GM18870 (cell line): Measurements from ENCODE around the gene CENPB.

ENCODE experiments used
- ATAC-seq: cut with Tn5 transposase; IDR thresholded peaks from one replicate; pipeline ENCODE4 v1.9.1; 2021; ENCODE audit warnings: moderate library complexity; ENCODE audit not compliant: unreplicated experiment

The CENPB gene

DNA sequence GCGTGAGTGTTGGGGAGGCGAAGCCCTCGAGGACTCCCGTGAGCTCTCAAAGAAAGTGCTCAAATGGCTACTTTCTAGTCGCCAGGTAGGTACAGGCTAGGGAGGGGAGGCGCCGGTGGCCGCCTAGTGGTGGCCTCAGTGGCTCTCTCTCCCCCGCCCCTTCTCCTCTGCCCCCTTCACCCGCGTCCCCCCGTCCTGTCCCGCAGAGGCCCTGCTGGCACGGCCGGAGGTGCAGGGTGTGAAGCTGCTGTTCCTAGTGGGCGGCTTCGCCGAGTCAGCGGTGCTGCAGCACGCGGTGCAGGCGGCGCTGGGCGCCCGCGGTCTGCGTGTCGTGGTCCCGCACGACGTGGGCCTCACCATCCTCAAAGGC lies 35.2 kb downstream of the CENPB start:
- ATAC-seq = no peak

DNA sequence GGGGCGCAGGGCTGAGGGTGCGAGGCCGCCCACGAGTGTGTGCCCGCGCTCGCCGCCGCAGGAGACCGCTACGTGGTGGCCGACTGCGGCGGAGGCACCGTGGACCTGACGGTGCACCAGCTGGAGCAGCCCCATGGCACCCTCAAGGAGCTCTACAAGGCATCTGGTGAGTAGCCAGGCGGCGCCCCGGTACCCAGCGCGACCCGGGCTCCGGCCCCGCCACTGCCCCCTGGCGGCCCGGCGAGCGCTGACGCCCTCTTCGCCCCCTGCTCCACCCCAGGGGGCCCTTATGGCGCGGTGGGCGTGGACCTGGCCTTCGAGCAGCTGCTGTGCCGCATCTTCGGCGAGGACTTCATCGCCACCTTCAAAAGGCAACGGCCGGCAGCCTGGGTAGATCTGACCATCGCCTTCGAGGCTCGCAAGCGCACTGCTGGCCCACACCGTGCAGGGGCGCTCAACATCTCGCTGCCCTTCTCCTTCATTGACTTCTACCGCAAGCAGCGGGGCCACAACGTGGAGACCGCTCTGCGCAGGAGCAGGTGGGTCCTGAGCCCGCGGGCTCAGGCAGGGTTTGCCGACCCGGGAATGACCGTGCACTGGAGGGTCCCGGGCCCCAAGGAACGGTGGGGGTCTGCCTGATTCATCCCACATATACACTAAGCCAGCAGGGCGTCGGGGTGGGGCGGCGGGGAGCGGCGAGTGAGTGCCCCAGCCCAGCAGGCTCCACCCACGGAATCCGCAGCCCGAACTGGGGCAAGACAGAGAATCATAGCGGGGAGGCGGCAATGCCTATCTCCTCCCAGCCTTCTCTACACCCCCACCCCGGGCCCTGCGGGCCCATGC lies 36.6 kb downstream of the CENPB start:
- no peak for ATAC-seq

GRCh38 chr20:3749087-3749688 lies 37.4 kb downstream of the CENPB start:
- ATAC-seq = no peak

GRCh38 chr20:3748073-3748472 lies 38.5 kb downstream of the CENPB start:
- ATAC-seq = no peak

GRCh38 chr20:3747471-3747870 lies 39.1 kb downstream of the CENPB start:
- ATAC-seq = no peak

DNA sequence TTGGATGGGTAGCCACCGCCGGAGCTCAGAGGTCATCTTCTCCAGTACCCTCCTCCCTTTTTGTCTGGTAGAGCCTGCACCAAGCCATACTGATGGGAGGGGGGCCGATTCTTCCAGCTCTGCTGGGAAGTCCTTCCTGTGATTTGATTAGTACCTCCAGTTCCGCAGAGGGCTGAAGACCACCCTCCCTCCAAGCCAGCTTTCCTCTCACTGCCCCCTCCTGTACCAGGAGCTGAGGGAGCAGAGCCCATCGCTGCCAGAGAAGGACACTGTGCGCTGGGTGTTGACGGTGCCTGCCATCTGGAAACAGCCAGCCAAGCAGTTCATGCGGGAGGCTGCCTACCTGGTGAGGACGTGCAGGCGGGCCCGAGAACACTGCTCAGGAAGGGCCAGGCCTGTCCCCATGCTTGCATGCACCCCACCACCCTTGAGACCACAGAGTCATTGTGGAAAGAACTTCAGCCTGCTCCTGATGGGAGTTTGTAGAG lies 40.8 kb downstream of the CENPB start:
- ATAC-seq = no peak

- no peak for ATAC-seq
These were observed 41.5 kb downstream of the CENPB start for GRCh38 chr20:3744806-3745685.

GRCh38 chr20:3744037-3744436 lies 42.5 kb downstream of the CENPB start:
- ATAC-seq = no peak

DNA sequence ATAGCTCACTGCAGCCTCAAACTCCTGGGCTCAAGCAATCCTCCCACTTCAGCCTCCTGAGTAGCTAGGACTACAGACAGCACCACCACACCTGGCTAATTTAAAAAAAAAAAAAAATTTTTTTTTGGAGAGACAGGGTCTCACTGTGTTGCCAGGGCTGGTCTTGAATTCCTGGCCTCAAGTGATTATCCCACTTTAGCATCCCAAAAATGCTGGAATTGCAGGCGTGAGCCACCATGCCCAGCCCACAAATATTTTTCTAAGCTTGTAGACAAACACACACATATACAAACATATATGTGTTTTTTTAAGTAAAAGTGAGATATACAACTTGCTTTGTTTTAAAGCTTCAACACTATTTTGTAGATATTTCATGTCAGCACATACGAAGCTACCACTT lies 43.3 kb downstream of the CENPB start:
- ATAC-seq = no peak

DNA sequence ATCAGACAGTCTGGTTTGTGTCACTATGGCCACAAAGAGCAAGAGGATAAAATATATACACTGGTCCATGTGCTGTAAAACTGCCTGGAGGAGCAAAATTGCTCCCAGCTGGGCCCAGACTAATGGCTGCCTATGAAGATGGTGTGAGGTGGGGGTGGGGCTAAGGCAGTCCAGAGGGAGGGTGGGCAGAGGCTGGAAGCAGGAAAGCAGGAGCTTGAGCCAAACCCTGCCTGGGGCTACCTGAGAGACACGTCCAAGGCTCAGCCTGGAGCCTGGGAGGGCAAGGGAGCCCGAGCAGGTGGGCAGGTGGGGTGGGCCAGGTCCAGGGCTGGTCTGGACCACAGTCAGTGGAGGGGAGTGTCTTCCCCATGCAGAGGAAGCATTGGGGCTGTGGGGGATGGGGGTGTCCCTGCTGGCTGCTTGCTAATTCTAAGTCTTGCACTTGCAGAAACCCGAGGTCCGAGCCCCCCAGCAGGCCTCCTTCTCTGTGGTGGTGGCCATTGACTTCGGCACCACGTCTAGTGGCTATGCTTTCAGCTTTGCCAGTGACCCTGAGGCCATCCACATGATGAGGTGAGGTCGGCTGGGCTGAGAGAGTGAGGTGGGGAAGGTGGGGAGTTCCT lies 44.6 kb downstream of the CENPB start:
- ATAC-seq = no peak

DNA sequence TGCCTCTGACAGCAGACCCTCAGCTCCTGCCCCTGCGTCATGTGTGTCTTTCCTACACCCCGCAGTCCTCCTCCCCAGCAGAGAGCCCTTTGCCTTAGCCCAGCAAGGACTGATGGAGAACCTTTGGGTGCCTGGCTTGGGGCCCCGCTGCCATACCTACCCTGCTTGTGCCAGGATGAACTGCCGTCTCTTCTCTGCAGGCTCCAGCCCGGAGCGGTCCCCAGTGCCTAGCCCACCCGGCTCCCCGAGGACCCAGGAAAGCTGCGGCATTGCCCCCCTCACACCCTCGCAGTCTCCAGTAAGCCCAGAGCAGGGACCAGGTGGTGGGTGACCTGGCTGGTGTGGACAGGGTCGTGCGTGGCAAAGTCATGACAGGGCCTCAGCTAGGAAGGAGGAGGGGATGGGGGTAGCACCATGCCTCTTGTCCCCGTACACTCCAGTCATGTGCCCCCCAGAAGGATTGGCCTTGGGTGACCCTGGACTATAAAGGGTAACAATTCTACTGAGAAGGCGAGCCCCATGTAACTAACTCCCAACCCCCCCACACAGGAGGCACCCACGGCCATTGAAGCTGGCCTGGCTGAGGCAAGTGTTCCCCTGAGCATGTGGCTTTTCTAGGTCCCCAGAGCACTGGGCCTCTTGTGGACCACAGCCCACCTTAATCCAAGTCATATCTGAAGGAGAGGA lies 45.8 kb downstream of the CENPB start:
- no peak for ATAC-seq

GRCh38 chr20:3739926-3740451 lies 46.6 kb downstream of the CENPB start:
- ATAC-seq = no peak

DNA sequence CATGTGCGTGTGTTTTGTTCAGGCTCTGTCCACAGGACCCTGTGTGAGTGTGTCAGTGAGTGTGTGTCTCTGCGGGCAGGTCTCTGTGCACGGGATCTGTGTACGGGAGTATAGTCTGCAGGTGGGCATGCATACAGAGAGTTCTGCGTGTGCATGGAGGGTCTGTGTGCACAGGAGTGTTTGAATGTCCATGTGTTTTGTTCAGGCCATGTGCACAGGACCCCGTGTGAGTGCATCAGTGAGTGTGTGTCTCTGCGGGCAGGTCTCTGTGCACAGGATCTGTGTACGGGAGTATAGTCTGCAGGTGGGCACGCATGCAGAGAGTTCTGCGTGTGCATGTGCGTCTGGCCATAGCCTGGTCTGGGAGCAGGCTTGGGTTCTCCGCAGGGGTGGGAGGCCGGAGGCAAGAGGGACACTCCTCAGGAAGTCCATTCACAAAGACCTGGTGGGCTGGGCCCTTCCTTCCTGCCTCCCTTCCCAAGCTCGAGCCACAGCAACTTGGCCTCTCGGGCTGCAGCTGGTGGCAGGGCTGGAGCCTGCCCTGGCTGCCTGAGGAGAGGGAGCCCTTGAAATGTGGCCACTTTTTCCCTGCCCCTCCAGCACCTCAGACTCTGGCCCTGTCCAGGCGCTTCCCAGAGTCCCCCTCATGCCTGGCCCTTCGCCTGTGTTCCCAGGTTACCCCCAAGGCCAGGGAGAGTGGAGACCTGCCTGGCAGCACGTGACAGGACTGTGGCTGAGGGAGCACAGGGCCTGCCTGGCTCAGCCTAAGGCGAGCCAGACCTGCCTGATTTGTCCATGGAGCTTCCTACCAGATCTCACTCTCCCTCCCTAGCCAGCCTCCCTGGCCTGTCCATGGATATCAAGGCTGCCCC lies 47.2 kb downstream of the CENPB start:
- ATAC-seq = no peak

DNA sequence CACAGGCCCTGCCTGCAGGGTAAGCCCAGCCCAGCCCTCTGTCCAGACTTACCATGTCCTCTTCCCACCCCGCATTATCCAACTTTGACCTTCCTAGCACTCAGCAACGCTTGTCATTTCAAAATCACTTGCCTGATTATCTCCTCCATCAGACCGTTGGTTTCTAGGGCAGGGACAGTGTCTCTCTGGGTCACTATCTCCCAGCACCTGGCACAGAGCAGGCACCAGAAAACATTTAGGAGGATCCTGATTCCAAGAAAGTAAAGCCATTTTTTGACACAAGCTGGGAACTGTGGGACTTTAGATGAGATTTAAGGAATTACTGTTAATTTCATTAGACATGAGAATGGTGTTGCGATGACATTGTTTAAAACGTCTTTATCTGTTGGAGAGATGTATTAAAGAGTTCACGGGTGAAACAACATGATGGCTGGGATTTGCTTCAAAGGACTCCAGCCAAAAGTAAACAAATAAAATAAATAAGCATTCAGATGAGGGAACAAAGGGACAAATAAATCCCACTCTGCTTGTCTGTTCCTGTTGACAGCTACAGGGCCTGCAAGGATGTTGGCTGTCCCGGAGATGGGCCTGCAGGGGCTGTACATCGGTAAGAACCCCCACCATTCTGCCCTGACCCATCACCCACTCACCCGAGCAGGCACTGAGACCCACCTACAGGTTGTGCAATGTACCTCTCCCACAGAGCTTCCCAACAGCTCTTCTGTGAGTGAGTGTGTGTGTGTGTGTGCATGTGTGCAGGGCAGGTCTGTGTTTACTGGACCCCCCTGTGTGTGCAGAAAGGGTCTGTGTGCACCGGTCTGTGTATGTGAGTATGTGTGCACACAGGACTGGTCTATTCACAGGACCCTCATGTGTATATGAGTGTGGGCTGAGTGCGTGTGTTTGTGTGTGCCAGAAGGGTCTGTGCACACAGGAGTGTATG lies 48.2 kb downstream of the CENPB start:
- ATAC-seq = no peak

GRCh38 chr20:3735768-3736167 lies 50.8 kb downstream of the CENPB start:
- ATAC-seq = no peak

- ATAC-seq = no peak
These were observed 52.3 kb downstream of the CENPB start for GRCh38 chr20:3734111-3734843.
